HEK293 (cell line): ENCODE data around the gene SOX5.

Source experiments
- IKZF3 ChIP-seq: fragments of 450-650 bp; IDR thresholded peaks from 2 replicates; pipeline ENCODE4 v1.5.0; 2018; ENCODE audit warnings: missing biosample characterization, mild to moderate bottlenecking, missing genetic modification characterization, moderate library complexity
- KLF9 ChIP-seq: fragments of 450-650 bp; formaldehyde crosslinking; IDR thresholded peaks from 2 replicates; pipeline ENCODE4 v1.5.1; 2016; ENCODE audit warnings: missing biosample characterization, missing genetic modification characterization, low read depth
- ZBTB17 ChIP-seq: fragments of 450-650 bp; formaldehyde crosslinking; IDR thresholded peaks from 2 replicates; pipeline ENCODE4 v1.5.1; 2016; ENCODE audit warnings: missing biosample characterization, missing genetic modification characterization
- ZNF10 ChIP-seq: fragments of 450-650 bp; formaldehyde crosslinking; IDR thresholded peaks from 2 replicates; pipeline ENCODE4 v1.5.1; 2017; ENCODE audit warnings: missing biosample characterization, missing genetic modification characterization
- ZNF132 ChIP-seq: fragments of 450-650 bp; formaldehyde crosslinking; IDR thresholded peaks from 2 replicates; pipeline ENCODE4 v1.5.1; 2017; ENCODE audit warnings: missing biosample characterization, missing genetic modification characterization, borderline replicate concordance
- ZNF202 ChIP-seq: fragments of 450-650 bp; formaldehyde crosslinking; IDR thresholded peaks from 2 replicates; pipeline ENCODE4 v1.5.1; 2016; ENCODE audit warnings: missing biosample characterization, missing genetic modification characterization, borderline replicate concordance
- ZNF223 ChIP-seq: fragments of 450-650 bp; formaldehyde crosslinking; IDR thresholded peaks from 2 replicates; pipeline ENCODE4 v1.5.1; 2016; ENCODE audit warnings: missing biosample characterization, missing genetic modification characterization
- ZNF248 ChIP-seq: fragments of 450-650 bp; formaldehyde crosslinking; IDR thresholded peaks from 2 replicates; pipeline ENCODE4 v1.5.1; 2017; ENCODE audit warnings: missing biosample characterization, missing genetic modification characterization
- ZNF521 ChIP-seq: fragments of 450-650 bp; formaldehyde crosslinking; IDR thresholded peaks from 2 replicates; pipeline ENCODE4 v1.5.1; 2017; ENCODE audit warnings: missing biosample characterization, mild to moderate bottlenecking, missing genetic modification characterization
- ZXDB ChIP-seq: fragments of 450-650 bp; formaldehyde crosslinking; IDR thresholded peaks from 2 replicates; pipeline ENCODE4 v1.5.1; 2016; ENCODE audit warnings: missing biosample characterization, missing genetic modification characterization
- TF ChIP-seq, protein P1 (sequence below): fragments of 450-650 bp; formaldehyde crosslinking; IDR thresholded peaks from 2 replicates; pipeline ENCODE4 v1.5.1; 2016; ENCODE audit warnings: missing biosample characterization, missing genetic modification characterization
- TF ChIP-seq, protein P2 (sequence below): fragments of 450-650 bp; formaldehyde crosslinking; IDR thresholded peaks from 2 replicates; pipeline ENCODE4 v1.5.1; 2016; ENCODE audit warnings: missing biosample characterization, missing genetic modification characterization
- TF ChIP-seq, protein P3 (sequence below): fragments of 450-650 bp; formaldehyde crosslinking; IDR thresholded peaks from 2 replicates; pipeline ENCODE4 v1.5.1; 2016; ENCODE audit warnings: missing biosample characterization, missing genetic modification characterization, borderline replicate concordance
- TF ChIP-seq, protein P4 (sequence below): fragments of 450-650 bp; formaldehyde crosslinking; IDR thresholded peaks from 2 replicates; pipeline ENCODE4 v1.5.1; 2016; ENCODE audit warnings: missing biosample characterization, missing genetic modification characterization
- TF ChIP-seq, protein P5 (sequence below): fragments of 450-650 bp; formaldehyde crosslinking; IDR thresholded peaks from 2 replicates; pipeline ENCODE4 v1.5.1; 2016; ENCODE audit warnings: missing biosample characterization, missing genetic modification characterization
- TF ChIP-seq, protein P6 (sequence below): fragments of 450-650 bp; formaldehyde crosslinking; IDR thresholded peaks from 2 replicates; pipeline ENCODE4 v1.5.1; 2016; ENCODE audit warnings: missing biosample characterization, missing genetic modification characterization
- TF ChIP-seq, protein P7 (sequence below): fragments of 450-650 bp; formaldehyde crosslinking; IDR thresholded peaks from 2 replicates; pipeline ENCODE4 v1.5.1; 2016; ENCODE audit warnings: missing biosample characterization, missing genetic modification characterization
- TF ChIP-seq, protein P8 (sequence below): fragments of 450-650 bp; formaldehyde crosslinking; IDR thresholded peaks from 2 replicates; pipeline ENCODE4 v1.5.1; 2016; ENCODE audit warnings: missing biosample characterization, missing genetic modification characterization

Gene SOX5

DNA sequence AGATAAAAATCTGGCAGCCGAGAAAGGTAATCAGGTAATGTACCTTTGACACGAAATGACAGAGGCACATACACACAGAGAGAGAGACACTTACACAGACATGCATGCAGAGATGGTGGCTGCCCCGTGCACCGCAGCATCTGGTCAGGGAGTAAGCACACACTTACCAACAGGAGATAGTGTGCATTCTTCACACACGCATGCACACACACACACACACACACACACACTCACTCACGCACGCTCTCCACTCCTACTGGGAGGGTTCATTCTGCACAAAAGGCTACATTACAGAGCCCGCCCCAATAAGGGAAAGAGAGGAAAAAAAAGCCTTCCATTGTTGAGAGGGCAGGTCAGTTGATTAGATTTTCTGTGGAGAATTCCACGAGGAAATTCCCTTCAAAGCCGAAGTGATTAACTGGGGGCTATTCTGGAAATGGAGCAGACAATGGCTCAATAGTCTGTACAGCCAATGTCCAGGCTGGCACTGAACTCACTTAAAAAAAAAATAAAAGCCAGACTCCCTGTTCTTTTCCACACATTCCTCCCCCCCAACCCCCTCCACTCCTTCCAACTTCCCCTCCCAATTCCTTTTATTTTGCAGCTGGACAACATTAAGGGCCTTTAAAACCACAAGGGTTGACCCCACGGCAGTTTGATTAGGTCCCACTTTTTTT lies 1.4 kb upstream of the SOX5 start (continued):
- TF ChIP-seq ZNF248 (tag by site-specific recombination) (no peak), ZNF521 (tag by site-specific recombination) (no peak), ZXDB (tag by site-specific recombination) (no peak), ZNF202 (no peak), KLF9 (no peak), ZNF10 (tag by site-specific recombination) (0 out of 2 replicates have a peak, but pooled peaks have one; percentile 39), ZNF223 (no peak), ZNF132 (tag by site-specific recombination) (no peak), IKZF3 (tag by site-specific recombination) (no peak), ZBTB17 (tag by site-specific recombination) (no peak)
- TF ChIP-seq, protein P1, sequence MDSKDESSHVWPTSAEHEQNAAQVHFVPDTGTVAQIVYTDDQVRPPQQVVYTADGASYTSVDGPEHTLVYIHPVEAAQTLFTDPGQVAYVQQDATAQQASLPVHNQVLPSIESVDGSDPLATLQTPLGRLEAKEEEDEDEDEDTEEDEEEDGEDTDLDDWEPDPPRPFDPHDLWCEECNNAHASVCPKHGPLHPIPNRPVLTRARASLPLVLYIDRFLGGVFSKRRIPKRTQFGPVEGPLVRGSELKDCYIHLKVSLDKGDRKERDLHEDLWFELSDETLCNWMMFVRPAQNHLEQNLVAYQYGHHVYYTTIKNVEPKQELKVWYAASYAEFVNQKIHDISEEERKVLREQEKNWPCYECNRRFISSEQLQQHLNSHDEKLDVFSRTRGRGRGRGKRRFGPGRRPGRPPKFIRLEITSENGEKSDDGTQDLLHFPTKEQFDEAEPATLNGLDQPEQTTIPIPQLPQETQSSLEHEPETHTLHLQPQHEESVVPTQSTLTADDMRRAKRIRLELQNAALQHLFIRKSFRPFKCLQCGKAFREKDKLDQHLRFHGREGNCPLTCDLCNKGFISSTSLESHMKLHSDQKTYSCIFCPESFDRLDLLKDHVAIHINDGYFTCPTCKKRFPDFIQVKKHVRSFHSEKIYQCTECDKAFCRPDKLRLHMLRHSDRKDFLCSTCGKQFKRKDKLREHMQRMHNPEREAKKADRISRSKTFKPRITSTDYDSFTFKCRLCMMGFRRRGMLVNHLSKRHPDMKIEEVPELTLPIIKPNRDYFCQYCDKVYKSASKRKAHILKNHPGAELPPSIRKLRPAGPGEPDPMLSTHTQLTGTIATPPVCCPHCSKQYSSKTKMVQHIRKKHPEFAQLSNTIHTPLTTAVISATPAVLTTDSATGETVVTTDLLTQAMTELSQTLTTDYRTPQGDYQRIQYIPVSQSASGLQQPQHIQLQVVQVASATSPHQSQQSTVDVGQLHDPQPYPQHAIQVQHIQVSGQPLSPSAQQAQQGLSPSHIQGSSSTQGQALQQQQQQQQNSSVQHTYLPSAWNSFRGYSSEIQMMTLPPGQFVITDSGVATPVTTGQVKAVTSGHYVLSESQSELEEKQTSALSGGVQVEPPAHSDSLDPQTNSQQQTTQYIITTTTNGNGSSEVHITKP (tag by site-specific recombination) = peak; percentile 36; the same call in 1 of the 2 replicates
- TF ChIP-seq, protein P2, sequence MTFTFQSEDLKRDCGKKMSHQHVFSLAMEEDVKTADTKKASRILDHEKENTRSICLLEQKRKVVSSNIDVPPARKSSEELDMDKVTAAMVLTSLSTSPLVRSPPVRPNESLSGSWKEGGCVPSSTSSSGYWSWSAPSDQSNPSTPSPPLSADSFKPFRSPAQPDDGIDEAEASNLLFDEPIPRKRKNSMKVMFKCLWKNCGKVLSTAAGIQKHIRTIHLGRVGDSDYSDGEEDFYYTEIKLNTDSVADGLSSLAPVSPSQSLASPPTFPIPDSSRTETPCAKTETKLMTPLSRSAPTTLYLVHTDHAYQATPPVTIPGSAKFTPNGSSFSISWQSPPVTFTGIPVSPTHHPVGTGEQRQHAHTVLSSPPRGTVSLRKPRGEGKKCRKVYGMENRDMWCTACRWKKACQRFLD (tag by site-specific recombination) = no peak
- TF ChIP-seq, protein P3, sequence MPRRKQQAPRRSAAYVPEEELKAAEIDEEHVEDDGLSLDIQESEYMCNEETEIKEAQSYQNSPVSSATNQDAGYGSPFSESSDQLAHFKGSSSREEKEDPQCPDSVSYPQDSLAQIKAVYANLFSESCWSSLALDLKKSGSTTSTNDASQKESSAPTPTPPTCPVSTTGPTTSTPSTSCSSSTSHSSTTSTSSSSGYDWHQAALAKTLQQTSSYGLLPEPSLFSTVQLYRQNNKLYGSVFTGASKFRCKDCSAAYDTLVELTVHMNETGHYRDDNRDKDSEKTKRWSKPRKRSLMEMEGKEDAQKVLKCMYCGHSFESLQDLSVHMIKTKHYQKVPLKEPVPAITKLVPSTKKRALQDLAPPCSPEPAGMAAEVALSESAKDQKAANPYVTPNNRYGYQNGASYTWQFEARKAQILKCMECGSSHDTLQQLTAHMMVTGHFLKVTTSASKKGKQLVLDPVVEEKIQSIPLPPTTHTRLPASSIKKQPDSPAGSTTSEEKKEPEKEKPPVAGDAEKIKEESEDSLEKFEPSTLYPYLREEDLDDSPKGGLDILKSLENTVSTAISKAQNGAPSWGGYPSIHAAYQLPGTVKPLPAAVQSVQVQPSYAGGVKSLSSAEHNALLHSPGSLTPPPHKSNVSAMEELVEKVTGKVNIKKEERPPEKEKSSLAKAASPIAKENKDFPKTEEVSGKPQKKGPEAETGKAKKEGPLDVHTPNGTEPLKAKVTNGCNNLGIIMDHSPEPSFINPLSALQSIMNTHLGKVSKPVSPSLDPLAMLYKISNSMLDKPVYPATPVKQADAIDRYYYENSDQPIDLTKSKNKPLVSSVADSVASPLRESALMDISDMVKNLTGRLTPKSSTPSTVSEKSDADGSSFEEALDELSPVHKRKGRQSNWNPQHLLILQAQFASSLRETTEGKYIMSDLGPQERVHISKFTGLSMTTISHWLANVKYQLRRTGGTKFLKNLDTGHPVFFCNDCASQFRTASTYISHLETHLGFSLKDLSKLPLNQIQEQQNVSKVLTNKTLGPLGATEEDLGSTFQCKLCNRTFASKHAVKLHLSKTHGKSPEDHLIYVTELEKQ (tag by site-specific recombination) = no peak
- TF ChIP-seq, protein P4, sequence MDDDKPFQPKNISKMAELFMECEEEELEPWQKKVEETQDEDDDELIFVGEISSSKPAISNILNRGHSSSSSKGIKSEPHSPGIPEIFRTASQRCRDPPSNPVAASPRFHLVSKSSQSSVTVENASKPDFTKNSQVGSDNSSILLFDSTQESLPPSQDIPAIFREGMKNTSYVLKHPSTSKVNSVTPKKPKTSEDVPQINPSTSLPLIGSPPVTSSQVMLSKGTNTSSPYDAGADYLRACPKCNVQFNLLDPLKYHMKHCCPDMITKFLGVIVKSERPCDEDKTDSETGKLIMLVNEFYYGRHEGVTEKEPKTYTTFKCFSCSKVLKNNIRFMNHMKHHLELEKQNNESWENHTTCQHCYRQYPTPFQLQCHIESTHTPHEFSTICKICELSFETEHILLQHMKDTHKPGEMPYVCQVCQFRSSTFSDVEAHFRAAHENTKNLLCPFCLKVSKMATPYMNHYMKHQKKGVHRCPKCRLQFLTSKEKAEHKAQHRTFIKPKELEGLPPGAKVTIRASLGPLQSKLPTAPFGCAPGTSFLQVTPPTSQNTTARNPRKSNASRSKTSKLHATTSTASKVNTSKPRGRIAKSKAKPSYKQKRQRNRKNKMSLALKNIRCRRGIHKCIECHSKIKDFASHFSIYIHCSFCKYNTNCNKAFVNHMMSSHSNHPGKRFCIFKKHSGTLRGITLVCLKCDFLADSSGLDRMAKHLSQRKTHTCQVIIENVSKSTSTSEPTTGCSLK = no peak
- TF ChIP-seq, protein P5, sequence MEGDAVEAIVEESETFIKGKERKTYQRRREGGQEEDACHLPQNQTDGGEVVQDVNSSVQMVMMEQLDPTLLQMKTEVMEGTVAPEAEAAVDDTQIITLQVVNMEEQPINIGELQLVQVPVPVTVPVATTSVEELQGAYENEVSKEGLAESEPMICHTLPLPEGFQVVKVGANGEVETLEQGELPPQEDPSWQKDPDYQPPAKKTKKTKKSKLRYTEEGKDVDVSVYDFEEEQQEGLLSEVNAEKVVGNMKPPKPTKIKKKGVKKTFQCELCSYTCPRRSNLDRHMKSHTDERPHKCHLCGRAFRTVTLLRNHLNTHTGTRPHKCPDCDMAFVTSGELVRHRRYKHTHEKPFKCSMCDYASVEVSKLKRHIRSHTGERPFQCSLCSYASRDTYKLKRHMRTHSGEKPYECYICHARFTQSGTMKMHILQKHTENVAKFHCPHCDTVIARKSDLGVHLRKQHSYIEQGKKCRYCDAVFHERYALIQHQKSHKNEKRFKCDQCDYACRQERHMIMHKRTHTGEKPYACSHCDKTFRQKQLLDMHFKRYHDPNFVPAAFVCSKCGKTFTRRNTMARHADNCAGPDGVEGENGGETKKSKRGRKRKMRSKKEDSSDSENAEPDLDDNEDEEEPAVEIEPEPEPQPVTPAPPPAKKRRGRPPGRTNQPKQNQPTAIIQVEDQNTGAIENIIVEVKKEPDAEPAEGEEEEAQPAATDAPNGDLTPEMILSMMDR (tag by site-specific recombination) = no peak
- TF ChIP-seq, protein P6, sequence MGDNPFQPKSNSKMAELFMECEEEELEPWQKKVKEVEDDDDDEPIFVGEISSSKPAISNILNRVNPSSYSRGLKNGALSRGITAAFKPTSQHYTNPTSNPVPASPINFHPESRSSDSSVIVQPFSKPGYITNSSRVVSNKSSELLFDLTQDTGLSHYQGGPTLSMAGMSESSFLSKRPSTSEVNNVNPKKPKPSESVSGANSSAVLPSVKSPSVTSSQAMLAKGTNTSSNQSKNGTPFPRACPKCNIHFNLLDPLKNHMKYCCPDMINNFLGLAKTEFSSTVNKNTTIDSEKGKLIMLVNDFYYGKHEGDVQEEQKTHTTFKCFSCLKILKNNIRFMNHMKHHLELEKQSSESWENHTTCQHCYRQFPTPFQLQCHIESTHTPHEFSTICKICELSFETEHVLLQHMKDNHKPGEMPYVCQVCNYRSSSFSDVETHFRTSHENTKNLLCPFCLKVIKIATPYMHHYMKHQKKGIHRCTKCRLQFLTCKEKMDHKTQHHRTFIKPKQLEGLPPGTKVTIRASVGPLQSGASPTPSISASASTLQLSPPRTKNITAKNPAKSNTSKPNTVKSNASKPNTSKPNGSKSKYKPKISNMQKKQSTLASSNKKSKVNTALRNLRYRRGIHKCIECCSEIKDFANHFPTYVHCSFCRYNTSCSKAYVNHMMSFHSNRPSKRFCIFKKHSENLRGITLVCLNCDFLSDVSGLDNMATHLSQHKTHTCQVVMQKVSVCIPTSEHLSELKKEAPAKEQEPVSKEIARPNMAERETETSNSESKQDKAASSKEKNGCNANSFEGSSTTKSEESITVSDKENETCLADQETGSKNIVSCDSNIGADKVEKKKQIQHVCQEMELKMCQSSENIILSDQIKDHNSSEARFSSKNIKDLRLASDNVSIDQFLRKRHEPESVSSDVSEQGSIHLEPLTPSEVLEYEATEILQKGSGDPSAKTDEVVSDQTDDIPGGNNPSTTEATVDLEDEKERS (tag by site-specific recombination) = no peak
- TF ChIP-seq, protein P7, sequence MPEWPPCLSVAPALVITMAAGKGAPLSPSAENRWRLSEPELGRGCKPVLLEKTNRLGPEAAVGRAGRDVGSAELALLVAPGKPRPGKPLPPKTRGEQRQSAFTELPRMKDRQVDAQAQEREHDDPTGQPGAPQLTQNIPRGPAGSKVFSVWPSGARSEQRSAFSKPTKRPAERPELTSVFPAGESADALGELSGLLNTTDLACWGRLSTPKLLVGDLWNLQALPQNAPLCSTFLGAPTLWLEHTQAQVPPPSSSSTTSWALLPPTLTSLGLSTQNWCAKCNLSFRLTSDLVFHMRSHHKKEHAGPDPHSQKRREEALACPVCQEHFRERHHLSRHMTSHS (tag by site-specific recombination) = no peak
- TF ChIP-seq, protein P8, sequence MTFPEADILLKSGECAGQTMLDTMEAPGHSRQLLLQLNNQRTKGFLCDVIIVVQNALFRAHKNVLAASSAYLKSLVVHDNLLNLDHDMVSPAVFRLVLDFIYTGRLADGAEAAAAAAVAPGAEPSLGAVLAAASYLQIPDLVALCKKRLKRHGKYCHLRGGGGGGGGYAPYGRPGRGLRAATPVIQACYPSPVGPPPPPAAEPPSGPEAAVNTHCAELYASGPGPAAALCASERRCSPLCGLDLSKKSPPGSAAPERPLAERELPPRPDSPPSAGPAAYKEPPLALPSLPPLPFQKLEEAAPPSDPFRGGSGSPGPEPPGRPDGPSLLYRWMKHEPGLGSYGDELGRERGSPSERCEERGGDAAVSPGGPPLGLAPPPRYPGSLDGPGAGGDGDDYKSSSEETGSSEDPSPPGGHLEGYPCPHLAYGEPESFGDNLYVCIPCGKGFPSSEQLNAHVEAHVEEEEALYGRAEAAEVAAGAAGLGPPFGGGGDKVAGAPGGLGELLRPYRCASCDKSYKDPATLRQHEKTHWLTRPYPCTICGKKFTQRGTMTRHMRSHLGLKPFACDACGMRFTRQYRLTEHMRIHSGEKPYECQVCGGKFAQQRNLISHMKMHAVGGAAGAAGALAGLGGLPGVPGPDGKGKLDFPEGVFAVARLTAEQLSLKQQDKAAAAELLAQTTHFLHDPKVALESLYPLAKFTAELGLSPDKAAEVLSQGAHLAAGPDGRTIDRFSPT (tag by site-specific recombination) = no peak
